GM19438 (cell line): Measurements from ENCODE around the gene CHERP.

Source experiments
- ATAC-seq: cut with Tn5 transposase; IDR thresholded peaks from one replicate; pipeline ENCODE4 v1.9.1; 2021; ENCODE audit warnings: low read depth; ENCODE audit not compliant: unreplicated experiment

The CHERP gene

GRCh38 chr19:16542045-16542909, at the start of gene CHERP:
CHERP (minus strand) TSS chr19:16542437; CDS start chr19:16542378, 59 bp downstream.
- ATAC-seq, result peak; percentile 74

GRCh38 chr19:16590876-16591802, 48.9 kb upstream of the CHERP start:
- no peak for ATAC-seq

DNA sequence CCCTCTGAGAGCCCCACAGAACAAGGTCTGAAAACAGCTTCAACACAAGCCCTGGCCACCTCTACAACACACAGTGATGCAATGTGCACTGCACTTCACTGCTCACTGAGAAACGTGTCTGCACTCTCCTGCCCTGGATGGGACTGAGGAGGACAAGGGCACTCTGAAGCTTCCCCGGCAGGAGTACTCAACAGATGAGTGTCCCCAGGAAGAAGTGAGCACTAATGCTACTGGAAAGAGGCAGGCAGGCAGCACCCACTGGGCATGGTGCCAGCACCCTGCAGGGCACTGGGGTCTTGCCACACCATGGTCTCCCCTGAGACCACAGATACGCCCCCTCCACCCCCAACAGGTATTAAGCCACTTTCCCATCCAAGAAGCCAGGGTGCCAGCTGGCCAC, 47.7 kb upstream of the CHERP start:
- ATAC-seq, result no peak

- ATAC-seq, result no peak
Measured at GRCh38 chr19:16588824-16589577, 46.8 kb upstream of the CHERP start.

DNA sequence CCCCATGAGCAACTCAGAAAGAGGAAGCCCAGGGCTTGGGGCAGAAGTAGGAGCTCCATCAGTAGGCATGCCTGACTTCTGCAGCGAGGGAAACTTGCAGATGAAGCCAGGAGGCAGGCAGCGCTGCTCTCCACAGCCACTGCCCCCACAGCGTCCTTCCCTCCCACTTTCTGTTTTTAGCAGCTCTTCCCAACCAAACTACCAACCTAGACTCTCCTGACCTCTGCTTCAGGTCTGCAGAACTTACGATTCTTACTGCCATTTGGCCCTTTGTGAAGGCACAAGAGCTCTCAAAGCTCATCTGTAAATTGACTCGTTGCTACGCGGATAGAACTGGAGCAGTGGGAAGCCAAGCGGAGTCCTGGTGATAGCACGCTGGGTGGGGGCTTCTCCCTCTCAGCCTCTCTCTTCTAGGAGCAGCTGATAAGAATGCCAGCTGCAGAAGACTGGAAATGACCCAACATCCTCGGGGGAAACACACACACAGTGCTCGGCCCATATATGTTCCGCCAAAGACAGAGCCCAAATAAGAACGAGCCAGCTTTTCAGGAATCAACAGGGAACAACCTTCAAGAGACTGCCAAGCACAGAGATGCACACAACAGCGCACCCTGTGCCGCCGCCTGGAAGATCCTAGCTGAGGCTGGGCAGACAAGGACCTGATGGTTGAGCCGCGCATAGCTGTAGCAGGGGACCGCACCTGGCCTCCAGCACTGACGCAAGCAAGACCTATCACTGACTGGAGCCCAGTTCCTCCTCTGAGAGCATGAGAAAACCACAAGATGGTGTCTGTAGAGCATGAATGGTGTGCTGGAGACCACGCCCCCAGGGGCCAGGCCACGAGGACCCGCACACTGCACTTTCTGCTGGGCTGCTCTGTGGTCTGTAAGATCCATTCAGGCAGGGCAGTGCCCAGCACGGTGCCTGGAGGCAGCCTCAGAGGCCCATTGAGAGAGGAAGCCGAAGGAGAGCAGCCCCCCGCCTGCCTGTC, 45.9 kb upstream of the CHERP start:
- ATAC-seq, result peak; percentile 38

GRCh38 chr19:16586991-16587832, 45.0 kb upstream of the CHERP start:
- ATAC-seq, result no peak

GRCh38 chr19:16586477-16586871, 44.2 kb upstream of the CHERP start:
- no peak for ATAC-seq

DNA sequence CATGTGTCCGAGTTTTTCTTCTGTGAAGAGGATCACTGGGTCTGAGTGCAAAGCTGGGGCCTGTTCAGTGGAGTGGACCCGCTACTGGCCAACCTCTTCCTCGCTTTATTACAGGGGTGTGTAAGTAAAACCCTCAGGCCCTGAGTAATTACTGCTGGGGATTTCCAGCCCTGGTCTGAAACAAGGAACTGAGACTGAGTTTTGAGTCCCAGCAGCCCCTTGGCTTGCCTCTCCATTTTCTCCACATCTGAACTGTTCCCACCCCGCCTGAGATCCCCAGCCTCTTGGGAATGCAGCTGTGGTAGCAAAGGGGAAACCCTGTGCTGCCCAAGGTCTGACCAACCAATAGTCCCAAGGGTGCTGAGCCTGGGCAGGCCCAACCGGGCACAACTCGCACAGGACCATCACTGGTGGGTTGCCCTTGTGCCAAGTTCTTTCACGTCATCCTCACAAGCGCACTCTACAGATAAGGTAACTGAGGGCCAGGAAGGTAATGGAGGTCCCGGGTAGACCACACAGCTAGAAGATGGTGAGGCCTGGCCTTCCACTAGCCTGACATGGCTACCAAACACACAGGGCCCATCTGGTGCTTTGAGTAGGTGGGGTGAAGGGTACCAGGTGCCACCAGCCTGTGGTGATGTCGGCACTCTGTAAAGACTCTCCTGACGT, 43.7 kb upstream of the CHERP start:
- peak; percentile 27 for ATAC-seq

DNA sequence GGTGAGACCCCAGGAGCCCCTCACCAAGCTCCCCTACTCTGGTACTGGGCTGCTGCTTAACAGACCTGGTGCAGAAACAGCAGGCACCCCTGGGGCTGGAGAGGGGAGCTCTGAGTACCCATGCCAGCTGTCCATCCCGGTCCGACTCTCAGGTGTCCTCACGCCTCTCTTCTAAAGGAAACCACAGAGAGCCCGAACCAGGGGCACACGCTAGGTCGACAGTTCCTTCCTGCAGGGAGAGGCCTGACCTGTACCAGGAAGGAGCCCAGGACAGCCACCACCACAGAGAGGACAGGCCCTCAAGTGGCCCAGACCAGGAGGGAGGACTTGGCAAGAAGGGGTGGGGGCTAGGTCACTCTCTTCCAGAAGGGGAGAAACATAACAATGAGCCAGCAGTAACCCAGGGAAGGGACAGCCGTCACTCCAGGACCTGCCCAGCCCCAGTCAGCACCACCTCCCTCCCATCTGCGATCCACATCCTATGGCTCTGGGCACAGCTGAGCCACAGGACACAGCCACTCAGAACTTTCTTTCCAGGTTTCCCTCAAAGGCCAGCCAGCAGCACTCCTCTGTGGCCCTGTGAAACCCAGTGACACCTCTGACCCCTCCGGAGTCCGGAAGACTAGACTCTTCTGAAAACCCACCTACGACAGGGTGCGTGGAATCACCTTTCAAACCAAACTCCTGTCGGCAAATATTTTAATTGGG, 43.0 kb upstream of the CHERP start:
- ATAC-seq, result no peak

DNA sequence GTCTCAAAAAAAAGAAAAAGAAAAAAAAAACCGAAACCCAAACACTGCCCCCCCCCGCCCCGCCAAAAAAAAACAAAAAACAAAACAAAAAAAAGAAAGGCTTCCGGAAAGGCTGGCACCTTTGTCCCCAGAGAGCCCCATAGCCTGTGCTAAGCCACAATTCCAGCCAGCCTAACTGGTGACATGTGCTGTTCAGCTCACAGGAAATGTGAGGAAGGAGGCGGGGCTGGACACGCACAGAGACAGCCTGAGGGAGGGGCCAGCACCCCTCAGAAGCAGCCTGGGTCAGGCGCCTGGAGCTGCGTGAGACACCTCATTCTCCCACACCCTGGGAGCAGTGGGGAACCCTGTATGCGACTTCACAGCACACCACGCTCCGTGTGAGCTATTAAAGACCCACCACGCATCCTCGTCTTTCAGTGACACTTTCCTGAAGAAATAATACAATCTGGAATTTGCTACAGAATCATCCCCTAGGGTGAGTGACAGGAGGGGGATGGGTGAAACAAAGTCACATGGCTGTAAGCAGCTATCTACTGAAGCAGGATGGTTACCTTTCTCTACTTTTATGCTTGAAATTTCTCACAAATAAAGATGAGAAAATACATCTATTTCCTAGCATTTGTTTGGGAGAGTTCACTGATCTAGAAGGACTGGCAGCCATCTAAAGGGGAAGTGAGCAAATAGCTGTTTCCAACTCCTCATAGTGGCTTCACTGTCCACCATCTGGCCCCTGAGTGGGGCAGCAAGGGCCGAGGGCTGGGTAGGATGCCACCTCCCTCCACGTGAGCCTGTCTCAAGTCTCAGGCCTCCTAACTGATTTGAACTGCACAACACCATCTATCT, 42.2 kb upstream of the CHERP start:
- peak; percentile 53 for ATAC-seq

- no peak for ATAC-seq
Measured at GRCh38 chr19:16582486-16583261, 40.4 kb upstream of the CHERP start.

DNA sequence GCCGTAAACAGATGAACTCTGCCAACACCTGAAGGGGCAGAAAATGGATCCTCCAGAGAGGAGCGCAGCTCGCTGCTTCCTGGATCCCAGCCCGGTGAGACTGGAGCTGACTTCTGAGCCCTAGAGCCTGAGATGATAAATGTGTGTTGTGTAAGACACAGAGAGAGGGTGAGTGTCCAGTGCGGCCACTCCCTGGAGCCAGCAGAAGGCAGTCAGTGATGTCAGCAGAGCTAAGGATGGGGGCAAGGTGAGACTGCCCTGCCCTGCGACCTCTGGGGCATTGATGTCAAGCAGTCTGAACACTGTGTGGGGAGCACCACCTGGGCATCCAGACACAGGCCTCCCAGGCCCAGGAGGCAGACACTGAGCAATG, 39.7 kb upstream of the CHERP start:
- ATAC-seq, result no peak

DNA sequence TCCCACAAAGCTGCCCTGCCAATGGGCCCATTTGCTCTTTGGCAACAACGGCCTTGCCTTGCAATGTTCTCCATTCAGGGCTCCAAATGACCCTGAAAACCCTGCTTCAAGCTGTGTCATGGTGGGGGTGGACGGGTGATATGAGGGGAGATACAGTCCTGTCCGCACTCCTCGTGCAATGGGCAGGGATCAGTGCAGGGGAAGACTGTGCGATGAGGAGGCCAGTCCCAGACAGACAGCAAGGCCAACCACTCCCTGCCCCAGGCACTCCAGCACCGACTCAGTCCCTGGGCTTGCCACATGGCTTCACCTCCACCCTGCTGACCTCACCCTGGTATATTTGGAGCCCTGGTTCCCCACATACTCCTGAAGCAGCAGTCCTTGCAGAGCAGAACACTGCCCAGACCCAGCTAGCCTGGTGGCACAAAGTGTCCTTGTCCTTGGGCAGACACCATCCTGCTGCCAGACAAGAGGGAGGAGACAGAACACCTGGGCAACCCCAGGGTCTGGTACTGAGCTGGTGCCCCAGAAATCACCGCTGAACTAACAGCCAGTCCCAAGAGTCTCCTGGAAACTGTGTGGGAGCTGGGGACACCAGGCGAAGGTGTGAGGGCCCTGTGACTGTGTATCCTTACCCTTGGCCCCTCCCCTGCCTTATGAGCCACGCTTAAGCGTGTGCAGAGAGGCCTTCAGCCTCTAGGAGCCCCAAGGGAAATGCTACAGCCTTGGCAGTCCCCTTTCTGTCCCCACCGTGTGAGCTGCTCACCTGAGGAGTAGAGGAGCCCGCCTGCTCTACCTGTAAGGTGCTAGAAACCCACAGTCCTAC, 39.1 kb upstream of the CHERP start:
- no peak for ATAC-seq

GRCh38 chr19:16579381-16579780, 37.1 kb upstream of the CHERP start:
- ATAC-seq, result no peak

- no peak for ATAC-seq
Measured at GRCh38 chr19:16577531-16577985, 35.3 kb upstream of the CHERP start.
